Thoracic aorta (tissue), 2 donors: ENCODE data around the gene ZSWIM7. TPM values are rescaled to one million over a fixed set of nuclear protein-coding genes. Genes with fewer than 3 reads are reported as not detected.

Source experiments
- ATAC-seq: fragments of 150-250 bp; one replicate; pipeline ENCODE4 v1.8.0; 2017; ENCODE audit warnings: low read depth; ENCODE audit not compliant: insufficient number of reproducible peaks, low FRiP score
- DNase-seq: peaks from one replicate; pipeline ENCODE4 v3.0.0-alpha.2; 2020; ENCODE audit warnings: low spot score
- H3K27ac ChIP-seq, 2 donors: fragments of 200-600 bp; sonication (generic); 1 replicate in 1 of 2; 2 replicates in 1 of 2; pipeline ENCODE4 v1.5.1; 2016; ENCODE audit warnings: mild to moderate bottlenecking in 2 of 2, moderate library complexity in 2 of 2
- H3K27me3 ChIP-seq: fragments of 200-600 bp; sonication (generic); replicated peaks from 2 replicates; pipeline ENCODE4 v1.6.0; 2016; ENCODE audit warnings: mild to moderate bottlenecking; ENCODE audit not compliant: insufficient read depth
- H3K36me3 ChIP-seq: fragments of 200-600 bp; sonication (generic); one replicate; pipeline ENCODE4 v1.5.1; 2016
- H3K4me1 ChIP-seq, 2 donors: fragments of 200-600 bp; sonication (generic); 1 replicate in 1 of 2; 2 replicates in 1 of 2; pipeline versions ENCODE4 v1.5.1 to v1.6.0; 2016; ENCODE audit warnings: low read depth in 2 of 2, mild to moderate bottlenecking in 1 of 2; ENCODE audit not compliant: control insufficient read depth in 1 of 2
- H3K4me3 ChIP-seq: fragments of 200-600 bp; sonication (generic); 2 replicates; pipeline ENCODE4 v1.5.1; 2016; ENCODE audit warnings: mild to moderate bottlenecking
- H3K9me3 ChIP-seq: fragments of 200-600 bp; sonication (generic); 2 replicates; pipeline ENCODE4 v1.5.1; 2016
- CTCF ChIP-seq: fragments of 200-600 bp; sonication (generic); IDR thresholded peaks from one replicate; pipeline ENCODE4 v1.5.1; 2019; ENCODE audit warnings: antibody characterized with exemption
- total RNA-seq, 2 donors: library from RNA; depleted of rRNA; stranded (reverse); fragments of >200 nt; gene quantifications; one replicate each; pipeline versions ENCODE4 v1.1.0 to v1.2.3, GENCODE V29; 2016

The ZSWIM7 gene
- total RNA-seq, 2 donors from 2014 or later, result 6.5 to 13.5 TPM

GRCh38 chr17:15978606-15979005, 20.9 kb downstream of the ZSWIM7 start:
- H3K9me3 ChIP-seq, result no peaks in the 10 kb centered on the region
- ATAC-seq (no peak), DNase-seq (no peak)
- H3K4me1 ChIP-seq, result no peaks in the 10 kb centered on the region
- no peaks in the 10 kb centered on the region for H3K27me3 ChIP-seq
- TF ChIP-seq CTCF, result no peak
- no peak overlapping the region for H3K27ac ChIP-seq
- H3K4me3 ChIP-seq, result no peak overlapping the region
- H3K36me3 ChIP-seq, result peaks cover 17% of the 10 kb centered on the region

- no peaks in the 10 kb centered on the region for H3K9me3 ChIP-seq
- DNase-seq, result no peak
- no peak for TF ChIP-seq CTCF
- no peak for ATAC-seq
- no peak overlapping the region for H3K4me3 ChIP-seq
- H3K4me1 ChIP-seq, result no peaks in the 10 kb centered on the region
- H3K27me3 ChIP-seq, result no peaks in the 10 kb centered on the region
- H3K27ac ChIP-seq, result no peak overlapping the region
- H3K36me3 ChIP-seq, result peaks cover 17% of the 10 kb centered on the region
Observed at GRCh38 chr17:15977894-15978293, 21.6 kb downstream of the ZSWIM7 start.

GRCh38 chr17:15973834-15974233, 25.7 kb downstream of the ZSWIM7 start:
- no peaks in the 10 kb centered on the region for H3K36me3 ChIP-seq
- H3K4me3 ChIP-seq, result no peak overlapping the region
- no peaks in the 10 kb centered on the region for H3K9me3 ChIP-seq
- no peak overlapping the region for H3K27ac ChIP-seq
- ATAC-seq, result no peak
- H3K4me1 ChIP-seq, result no peaks in the 10 kb centered on the region
- DNase-seq, result no peak
- no peaks in the 10 kb centered on the region for H3K27me3 ChIP-seq
- no peak for TF ChIP-seq CTCF

GRCh38 chr17:15973016-15973415, 26.5 kb downstream of the ZSWIM7 start:
- Histone ChIP-seq H3K27me3 (no peaks in the 10 kb centered on the region), H3K4me1 (no peaks in the 10 kb centered on the region), H3K27ac (no peak overlapping the region), H3K4me3 (no peak overlapping the region), H3K36me3 (no peaks in the 10 kb centered on the region), H3K9me3 (no peaks in the 10 kb centered on the region)
- ATAC-seq (no peak), DNase-seq (no peak)
- no peak for TF ChIP-seq CTCF

GRCh38 chr17:15972497-15972951, 27.0 kb downstream of the ZSWIM7 start:
- no peaks in the 10 kb centered on the region for H3K9me3 ChIP-seq
- no peaks in the 10 kb centered on the region for H3K27me3 ChIP-seq
- H3K4me3 ChIP-seq, result no peak overlapping the region

More at GRCh38 chr17:15972497-15972951, 27.0 kb downstream of the ZSWIM7 start:
- Histone ChIP-seq H3K27ac (no peak overlapping the region), H3K36me3 (no peaks in the 10 kb centered on the region), H3K4me1 (no peaks in the 10 kb centered on the region)
- ATAC-seq (no peak), DNase-seq (no peak)
- TF ChIP-seq CTCF, result no peak
